ENCODE measurements around the gene MTERF2.
"Not testable (repeated sequence)": the region's sequence is repeated elsewhere in the genome, so short reads cannot be mapped to it uniquely, and the experiment has no call there.

MTERF2 gene, protein sequence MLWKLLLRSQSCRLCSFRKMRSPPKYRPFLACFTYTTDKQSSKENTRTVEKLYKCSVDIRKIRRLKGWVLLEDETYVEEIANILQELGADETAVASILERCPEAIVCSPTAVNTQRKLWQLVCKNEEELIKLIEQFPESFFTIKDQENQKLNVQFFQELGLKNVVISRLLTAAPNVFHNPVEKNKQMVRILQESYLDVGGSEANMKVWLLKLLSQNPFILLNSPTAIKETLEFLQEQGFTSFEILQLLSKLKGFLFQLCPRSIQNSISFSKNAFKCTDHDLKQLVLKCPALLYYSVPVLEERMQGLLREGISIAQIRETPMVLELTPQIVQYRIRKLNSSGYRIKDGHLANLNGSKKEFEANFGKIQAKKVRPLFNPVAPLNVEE

DNA sequence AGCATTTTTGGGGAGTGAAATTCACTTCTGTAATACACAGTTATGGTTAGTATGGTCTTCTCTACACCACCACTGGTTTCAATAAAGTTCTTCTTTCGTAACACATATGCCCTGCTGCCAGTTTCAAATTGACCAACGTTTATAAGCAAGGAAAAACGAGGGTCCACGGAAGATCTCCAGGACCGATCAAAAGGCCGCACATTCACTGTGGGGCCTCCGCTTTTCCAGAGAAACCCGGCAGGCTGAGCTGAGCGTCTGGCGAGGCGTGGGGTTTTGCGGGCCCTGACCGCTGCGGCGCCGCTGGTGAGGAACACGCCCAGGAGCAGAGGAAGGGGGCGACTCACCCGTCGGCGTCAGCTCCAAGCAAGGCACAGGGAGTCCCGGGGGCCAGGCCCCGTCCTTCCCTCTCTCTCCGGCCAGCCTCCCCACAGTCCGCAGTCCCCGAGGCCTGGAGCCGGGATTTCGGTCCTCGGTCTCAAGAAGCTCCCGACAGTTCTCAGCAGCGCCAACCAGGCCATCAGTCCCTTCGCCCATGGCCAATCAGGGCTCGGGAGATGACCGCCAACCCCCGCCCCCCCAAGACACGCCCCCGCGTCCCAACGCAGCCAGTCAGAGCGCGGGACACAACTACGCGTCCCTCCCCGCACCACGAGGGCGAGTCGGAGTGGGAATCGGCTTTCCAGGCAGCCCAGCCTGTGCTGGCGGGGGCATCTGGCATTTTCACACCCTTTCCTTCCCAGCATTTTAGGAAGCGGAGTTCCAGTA lies at the start of gene MTERF2:
MTERF2 (minus strand) TSS at position 522 of the 765 bp plus-strand sequence. CDS start 8,432 bp downstream, outside the sequence.
- DNase-seq, result peak; percentile 82

DNA sequence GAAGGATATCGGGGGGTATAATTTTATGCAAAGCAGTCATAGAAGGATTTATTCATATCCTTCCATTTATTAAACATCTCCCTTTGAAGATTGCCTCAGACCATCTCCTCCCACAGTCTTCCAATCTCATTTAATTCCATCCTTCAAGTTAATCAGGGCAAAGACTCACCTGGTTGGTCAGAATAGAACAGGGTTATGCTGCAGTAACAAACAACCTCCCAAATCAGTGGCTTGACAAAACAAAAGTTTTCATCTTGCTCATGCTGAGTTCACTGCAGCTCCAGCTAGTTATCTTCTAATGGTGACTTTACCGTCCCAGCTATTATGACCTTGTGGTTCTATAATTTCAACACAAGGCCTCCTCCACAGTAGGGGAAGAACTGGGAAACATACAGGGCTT lies 48.8 kb upstream of the MTERF2 start:
- DNase-seq, result no peak

DNA sequence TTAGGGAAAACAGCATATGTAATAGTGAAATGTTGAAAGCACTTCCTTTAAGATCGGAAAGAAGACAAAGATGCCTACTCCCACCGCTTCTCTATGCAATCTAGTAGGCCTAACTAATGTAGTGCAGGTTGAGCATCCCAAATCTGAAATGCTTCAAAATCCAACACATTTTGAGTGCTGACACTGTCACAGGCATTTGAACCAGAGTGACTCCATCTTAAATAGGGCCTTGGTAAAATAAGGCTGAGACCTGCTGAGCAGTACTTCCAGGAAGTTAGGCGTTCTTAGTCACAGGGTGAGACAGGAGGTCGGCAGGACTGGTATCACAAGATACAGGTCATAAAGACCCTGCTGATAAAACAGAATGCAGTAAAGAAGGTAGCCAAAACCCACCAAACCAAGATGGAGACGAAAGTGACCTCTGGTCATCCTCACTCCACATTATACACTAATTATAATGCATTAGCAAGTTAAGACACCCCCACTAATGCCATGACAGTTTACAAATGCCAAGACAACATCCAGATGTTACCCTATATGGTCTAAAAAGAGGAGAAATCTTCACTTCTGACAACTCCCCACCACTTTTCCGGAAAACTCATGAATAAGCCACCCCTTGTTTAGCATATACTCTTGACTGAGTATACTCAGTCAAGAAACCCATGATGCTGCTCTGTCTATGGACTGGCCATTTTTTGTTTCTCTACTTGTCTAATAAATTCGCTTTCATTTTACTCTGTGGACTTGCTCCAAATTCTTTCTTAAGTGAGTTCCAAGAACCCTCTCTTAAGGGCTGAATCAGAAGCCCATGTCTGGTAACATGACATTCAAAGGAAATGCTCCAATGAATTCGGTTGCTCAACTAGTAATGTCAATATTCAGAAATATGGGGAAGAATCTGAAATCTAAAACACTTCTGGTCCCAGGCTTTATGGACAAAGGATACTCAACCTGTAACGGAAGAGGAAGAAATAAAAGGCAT lies 47.1 kb upstream of the MTERF2 start:
- no peak for DNase-seq

DNA sequence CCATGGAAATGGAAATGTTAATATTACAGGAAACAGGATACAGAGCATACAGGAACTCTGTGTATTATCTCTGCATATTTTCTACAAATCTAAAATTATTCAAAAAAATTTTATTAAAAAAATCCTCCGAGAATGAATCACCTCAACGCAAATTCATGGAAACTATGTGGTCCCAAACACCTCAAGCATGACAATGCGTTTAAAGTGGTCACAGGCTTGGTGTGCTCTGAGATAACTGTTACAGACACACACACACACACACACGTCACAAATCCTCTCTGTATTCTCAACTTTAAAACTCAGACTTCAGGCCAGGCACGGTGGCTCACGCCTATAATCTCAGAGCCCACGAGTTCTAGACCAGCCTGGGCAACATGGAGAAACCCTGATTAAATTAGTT lies 45.3 kb upstream of the MTERF2 start:
- DNase-seq, result no peak

DNA sequence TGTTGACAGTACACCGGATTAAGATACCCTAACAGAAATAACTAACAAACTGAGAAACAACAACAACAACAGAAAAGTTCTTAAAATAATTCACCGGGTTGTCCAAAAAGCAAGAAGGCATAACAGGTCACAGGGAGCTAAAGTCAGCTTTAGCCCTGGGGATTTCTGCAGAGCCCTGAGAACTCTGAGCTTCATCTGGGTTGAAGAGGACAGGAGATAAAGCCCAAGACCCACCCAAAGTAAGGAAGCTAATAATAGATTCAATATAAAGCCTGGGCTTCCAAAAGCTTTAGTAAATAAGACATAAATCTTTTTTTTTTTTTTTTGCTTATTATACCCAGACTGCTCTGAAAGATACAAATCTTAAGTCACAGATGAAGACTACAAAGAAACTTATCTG lies 44.1 kb upstream of the MTERF2 start:
- DNase-seq, result no peak

DNA sequence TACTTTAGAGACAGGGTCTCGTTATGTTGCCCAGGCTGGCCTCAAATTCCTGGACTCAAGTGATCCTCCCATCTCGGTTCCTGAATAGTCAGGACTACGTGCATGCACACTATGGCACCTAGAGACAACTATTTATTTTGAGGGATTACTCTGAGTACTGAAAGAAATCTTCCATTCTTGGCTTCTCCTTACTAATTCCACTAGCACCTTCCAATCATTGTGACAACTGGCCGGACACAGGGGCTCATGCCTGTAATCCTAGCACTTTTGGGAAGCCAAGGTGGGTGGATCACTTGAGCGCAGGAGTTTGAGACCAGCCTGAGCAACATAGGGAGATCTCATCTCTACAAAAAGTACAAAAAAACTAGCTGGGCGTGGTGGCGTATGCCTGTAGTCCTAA lies 42.1 kb upstream of the MTERF2 start:
- DNase-seq, result no peak

DNA sequence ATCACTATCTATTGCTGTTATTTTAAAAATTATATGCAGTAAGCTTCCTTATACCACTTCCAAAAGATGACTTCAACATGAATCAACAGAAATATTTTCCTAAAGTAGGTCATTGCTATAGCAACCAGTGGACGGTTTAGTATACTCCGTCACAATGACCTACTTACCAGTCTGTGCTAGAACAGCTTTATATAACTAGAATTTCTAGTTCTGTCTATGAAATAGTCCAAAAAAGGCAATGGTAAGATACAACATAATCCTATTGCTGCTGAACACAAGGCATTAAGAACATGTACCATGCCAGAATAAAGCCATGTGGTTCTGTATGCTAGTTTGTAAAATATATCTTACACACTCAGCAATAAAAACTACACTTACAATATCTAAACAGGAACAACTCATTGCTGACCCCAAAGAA lies 40.7 kb upstream of the MTERF2 start:
- DNase-seq, result peak; percentile 88

DNA sequence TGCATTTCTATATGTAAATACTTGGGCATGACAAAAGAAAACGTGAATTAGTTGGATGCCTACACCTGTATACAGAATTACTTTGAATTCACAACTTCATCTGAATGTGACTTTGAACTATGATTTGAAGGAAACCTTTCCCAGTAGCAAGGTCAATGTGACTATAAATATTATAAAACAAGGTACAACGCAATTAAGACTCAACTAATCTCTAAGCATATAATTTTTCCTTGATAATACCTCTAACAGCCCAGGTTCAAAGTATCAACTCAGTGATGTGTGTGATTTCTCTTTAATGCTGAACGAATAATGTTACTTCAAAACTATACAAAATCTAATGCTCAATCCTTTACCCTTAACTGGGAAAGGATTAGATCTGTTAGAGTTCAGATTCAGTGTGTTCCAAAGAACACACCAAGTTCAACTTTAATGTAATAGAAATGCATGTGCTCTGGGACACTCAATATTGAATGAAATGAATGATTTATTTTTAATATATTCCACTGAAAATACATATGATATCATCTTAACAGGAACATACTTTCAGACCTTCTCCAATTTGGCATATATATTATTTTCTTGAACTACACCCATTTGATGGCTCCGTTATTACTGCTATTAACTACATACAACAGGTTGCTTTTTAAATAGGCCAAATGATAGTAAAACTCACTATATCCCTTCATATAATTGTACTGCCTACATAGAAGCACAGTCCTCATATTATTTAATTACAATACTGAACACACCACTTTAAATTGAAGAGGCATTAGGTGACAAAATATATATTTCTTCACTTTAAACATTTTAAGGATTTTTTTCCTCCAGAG lies 40.1 kb upstream of the MTERF2 start:
- no peak for DNase-seq

DNA sequence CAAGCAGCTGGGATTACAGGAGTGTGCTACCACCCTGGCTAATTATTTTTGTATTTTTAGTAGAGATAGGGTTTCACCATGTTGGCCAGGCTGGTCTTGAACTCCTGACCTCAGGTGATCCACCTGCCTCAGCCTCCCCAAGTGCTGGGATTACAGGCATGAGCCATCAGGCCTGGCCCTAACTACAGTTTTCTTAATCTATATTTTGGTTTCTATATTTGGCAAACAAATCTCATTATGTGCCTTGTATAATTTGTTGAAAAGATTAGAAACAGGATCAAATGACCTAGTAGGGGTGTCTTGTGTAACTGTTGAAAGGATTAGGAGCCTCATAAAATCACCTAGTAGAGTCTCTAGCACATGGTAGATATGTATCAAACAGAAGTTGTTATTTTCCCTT lies 39.4 kb upstream of the MTERF2 start:
- DNase-seq, result not testable (repeated sequence)

DNA sequence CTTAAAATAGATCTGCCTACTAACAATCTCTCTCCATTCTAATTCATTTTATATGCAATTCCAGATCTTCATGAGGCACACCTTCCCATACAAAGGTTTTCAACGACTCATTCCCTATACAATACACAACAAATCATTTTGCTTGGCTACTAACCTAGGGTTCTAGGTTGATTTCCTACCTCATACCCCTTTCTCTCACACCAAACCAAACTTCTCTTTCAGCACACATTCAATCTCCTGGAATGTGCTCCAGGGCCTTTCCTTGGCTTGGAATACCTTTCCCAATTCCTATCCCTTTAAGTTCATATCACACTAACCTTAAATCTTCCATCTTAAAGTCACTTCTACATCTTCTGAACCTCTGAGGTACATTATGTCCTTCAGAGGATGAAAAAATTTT lies 38.7 kb upstream of the MTERF2 start:
- no peak for DNase-seq

DNA sequence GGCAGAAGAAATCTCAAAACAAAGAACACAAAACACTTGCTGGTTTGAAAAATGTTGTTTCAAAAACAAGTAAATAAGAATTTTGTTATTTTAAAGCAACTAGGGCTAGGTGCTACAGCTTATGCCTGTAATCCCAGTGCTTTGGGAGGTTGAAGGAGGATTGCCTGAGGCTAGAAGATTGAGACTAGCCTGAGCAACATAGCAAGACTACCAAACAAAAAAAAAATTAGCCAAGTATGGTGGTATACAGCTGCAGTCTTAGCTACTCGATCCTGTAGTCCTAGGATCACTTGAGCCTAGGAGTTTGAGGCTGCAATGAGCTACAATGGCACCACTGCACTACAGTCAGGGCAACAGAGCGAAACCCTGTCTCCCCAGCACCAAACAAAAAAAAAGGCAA lies 32.6 kb upstream of the MTERF2 start:
- DNase-seq, result no peak

DNA sequence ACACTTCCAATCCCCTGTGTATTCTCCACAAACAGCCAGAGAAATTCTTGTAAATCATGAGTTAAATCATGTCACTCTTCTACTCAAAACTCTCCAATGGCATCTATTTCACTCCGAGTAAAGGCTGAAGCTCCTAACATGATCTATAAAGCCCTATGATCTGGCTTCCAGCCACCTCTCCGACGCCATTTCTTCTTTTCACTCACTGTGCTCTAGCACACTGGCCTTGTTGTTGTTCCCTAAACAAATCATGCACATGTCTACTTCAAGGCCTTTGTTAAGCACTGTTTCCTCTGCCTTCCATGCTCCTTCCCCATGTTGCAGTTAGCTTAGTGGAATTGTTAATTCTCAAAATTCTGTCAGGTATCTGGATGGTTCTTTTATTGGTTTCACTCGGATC lies 30.1 kb upstream of the MTERF2 start:
- DNase-seq, result no peak

DNA sequence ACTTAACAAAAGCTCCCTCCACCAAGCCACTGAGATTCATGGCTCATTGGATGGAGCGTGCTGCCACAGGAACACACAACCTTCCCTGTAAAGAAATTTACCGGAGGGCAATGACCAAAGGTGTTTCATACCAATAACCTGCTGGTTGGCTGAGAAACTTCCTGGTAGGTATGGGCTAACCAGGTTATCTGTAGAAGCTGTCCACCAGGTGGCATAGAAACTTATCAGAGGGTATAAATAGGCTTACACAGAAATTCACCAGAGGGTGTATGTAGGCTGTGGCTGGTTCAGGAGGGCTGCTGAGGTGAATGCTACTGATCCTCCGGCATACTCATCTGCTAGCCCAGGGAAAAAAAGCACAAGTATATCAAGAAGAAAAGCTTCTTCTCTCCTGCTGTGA lies 27.1 kb upstream of the MTERF2 start:
- DNase-seq, result peak; percentile 55

DNA sequence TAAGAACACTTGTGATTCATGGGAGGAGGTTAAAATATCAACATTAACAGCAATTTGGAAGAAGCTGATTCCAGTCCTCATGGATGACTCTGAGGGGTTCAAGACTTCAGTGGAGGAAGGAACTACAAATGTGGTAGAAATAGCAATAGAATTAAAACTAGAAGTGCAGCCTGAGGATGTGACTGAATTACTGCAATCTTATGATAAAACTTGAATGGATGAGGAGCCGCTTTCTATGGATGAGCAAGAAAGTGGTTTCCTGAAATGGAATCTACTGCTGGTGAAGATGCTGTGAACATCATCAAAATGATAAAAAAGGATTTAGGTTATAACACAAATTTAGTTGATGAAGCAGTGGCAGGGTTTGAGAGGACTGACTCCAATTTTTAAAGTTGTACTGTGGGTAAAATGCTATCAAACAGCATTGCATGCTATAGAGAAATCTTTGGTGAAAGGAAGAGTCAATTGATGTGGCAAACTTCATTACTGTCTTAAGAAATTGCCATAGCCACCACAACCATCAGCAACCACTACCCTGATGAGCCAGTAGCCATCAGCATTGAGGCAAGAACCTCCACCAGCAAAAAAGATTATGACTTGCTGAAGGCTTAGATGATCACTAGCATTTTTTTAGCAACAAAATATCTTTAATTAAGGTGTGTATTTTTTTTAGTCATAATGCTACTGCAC lies 25.9 kb upstream of the MTERF2 start:
- no peak for DNase-seq

DNA sequence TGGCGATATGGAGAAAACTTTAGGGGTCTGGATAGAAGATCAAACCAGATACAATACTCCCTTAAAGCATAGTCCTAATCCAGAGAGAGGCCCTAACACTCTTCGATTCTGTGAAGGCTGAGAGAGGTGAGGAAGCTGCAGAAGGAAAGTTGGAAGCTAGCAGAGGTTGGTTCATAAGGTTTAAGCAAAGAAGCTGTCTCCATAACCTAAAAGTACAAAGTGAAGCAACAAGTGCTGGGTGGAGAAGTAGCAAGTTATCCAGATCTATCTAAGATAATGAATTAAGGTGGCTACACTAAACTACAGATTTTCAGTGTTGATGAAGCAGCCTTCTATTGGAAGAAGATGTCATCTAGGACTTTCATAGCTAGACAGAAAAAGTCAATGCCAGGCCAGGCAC lies 24.6 kb upstream of the MTERF2 start:
- no peak for DNase-seq

DNA sequence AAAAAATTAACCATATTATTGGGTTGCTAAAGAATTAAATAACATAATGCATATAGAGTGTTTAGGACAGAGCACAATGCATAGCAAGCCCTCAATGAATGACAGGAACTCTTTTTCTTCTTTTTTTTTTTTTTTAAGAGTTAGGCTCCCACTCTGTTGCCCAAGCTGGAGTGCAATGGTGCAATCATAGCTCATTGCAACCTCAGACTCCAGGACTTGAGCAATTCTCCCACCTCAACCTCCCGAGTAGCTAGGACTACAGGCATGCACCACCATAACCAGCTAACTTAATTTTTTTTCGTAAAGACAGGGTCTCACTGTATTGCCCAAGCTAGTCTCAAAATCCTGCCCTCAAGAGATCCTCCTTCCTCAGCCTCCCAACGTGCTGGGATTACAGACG lies 20.5 kb upstream of the MTERF2 start:
- DNase-seq, result no peak

DNA sequence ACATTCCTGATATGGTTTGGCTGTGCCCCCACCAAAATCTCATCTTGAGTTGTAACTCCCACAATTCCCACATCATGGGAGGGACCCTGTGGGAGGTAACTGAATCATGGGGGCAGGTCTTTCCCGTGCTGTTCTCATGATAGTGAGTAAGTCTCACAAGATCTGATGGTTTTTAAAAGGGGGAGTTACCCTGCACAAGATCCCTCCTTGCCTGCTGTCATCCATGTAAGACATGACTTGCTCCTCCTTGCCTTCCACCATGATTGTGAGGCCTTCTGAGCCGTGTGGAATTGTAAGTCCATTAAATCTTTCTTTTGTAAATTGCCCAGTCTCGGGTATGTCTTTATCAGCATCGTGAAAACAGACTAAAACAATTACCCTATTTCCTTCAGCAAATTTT lies 15.7 kb upstream of the MTERF2 start:
- not testable (repeated sequence) for DNase-seq

DNA sequence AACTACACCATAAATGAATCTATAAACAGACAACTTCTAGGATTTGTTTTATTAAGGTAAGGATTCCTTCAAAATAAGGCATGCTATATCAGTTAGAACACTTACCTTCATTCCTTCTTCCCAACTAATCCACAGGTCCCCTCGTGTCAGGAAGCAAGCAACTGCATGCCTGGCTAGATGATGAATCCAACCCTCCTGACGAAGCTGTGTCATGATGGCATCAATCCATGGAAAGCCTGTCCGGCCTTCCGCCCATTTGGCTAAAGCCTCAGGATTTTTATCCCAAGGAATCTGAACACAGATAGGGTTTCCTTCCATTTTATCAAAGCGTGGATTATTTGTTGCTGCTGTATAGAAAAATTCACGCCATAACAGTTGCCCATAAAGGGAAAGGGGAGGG lies 12.5 kb upstream of the MTERF2 start:
- no peak for DNase-seq

DNA sequence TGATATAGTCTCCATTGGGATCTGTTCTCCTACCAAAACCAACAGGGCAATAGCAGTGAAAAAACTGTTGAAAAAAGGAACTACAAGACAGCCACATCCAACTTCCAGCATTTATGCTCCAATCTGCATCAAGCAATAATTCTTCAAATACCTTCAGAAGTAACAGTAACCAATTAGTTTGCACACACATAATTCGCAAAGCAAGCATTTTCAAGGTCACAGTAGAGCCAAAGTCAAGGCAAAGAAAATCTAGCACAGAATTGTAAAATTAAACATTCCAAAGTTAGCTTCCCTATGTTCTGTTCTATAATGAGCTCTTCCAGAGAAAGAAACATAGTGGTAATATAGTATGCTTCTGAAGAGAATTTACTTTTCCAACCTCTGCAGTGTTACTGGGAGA lies 11.0 kb upstream of the MTERF2 start:
- DNase-seq, result no peak

DNA sequence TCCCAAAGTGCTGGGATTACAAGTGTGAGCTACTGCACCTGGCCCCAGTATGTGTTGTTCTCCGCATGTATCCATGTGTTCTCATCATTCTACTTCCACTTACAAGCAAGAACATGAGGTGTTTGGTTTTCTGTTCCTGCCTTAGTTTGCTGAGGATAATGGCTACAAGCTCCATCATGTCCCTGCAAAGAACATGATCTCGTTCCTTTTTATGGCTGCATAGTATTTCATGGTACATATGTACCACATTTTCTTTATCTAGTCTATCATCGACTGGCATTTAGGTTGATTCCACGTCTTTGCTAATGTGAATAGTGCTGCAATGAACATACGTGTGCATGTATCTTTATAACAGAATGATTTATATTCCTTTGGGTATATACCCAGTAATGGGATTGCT lies 9.2 kb upstream of the MTERF2 start:
- DNase-seq, result not testable (repeated sequence)

DNA sequence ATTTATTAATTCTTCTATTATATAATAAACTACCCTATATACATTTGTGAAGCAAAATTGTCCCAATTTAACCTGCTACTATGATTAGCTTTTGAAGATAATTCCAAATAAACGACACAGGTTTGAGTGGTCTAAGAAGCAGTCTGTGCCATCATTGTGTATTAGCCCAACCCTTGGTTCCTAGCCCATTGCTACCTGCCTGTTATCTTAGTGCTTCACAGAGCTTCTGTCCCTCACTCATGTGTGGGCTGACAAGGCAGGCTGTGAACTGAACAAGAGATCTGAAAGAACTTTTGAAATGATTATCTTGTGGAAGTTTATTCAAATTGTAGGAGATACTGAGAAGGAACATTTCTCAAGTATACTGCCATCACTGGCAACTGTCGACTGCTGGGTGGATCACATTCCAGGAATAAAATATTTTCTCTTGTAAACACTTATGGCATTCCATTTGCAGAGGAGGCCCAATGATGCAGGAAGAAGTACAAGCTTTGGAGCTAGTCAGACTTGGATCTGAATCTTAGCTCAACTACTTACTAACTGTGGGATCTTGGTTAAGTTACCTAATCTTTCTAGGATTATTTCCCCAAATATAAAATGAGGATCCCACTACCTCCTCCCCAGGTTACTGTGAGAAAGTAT lies 7.8 kb upstream of the MTERF2 start:
- DNase-seq, result no peak

Measured in CD4-positive, alpha-beta T cell treated with Interleukin-21 for 1 hour (primary cell).